Measurements from ENCODE around the gene CHIA.
"Not testable (repeated sequence)": the region's sequence is repeated elsewhere in the genome, so short reads cannot be mapped to it uniquely, and the experiment has no call there.

CHIA gene

DNA sequence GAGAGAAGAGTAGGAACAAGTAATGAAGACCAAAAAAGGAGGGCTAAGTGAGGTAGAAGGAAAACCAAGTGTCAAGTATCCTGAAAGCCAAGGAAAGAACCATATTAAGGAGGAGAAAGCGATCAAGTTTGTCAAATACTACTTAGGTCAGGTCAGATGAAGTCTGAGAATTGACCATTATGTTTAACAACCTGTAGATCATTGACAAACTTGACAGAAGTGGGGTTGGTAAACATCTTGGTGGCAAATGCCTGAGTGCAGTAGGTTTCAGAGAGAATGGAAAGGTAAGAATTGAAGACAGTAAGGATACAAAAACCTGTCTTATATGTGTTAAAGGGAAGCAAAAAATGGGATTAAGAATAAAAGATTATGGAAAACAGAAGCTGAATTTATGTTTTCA lies 3.7 kb upstream of the CHIA start:
- FAIRE-seq = no peak

GRCh38 chr1:111289371-111289770 lies 1.3 kb upstream of the CHIA start:
- no peak for FAIRE-seq

GRCh38 chr1:111290104-111290503 lies 547 bp upstream of the CHIA start:
- no peak for FAIRE-seq

- FAIRE-seq = no peak
Measured at GRCh38 chr1:111294390-111294789, 3.7 kb downstream of the CHIA start.

- FAIRE-seq = no peak
Measured at GRCh38 chr1:111302374-111302773, 11.7 kb downstream of the CHIA start.

- no peak for FAIRE-seq
Measured at GRCh38 chr1:111309690-111310089, 19.0 kb downstream of the CHIA start.

DNA sequence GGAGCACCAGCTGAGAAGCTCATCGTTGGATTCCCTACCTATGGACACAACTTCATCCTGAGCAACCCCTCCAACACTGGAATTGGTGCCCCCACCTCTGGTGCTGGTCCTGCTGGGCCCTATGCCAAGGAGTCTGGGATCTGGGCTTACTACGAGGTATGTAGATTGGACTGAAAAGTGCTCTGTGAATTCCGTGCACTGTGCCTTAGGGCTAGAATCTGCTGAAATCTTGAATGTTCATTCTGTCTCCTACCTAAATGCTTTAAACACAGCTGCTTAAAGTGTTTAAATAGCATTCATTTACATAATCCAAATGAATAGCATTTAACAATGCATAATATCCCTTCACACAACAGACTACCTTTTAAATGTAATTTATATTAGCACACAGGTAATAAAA lies 27.9 kb downstream of the CHIA start:
- FAIRE-seq = no peak

DNA sequence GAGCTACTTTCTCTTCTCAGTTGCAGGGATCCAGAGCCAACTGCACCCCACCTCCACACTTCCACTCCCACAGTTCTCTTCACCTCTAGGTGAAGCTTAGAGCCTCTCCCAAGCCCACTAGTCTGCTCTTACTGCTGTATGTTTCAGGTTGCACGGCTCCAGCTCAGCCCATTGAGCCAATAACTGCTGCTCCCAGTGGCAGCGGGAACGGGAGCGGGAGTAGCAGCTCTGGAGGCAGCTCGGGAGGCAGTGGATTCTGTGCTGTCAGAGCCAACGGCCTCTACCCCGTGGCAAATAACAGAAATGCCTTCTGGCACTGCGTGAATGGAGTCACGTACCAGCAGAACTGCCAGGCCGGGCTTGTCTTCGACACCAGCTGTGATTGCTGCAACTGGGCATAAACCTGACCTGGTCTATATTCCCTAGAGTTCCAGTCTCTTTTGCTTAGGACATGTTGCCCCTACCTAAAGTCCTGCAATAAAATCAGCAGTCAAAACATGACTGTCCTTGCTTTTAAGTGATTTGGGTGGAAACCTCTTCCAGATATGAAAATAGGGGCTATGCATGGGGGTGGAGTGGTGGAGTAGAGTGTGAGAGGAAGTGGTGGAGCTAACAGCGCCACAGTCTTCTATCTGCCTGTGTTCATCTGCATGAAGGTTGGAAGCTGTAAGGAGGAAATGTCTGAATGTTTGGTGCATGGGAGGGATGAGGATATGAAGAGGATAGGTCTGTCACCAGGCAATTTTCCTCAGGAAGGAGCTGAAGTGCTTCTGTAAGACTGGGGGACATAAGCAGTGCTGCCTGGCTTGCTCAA lies 29.6 kb downstream of the CHIA start:
- no peak for FAIRE-seq

- FAIRE-seq = no peak
Measured at GRCh38 chr1:111323231-111323630, 32.6 kb downstream of the CHIA start.

DNA sequence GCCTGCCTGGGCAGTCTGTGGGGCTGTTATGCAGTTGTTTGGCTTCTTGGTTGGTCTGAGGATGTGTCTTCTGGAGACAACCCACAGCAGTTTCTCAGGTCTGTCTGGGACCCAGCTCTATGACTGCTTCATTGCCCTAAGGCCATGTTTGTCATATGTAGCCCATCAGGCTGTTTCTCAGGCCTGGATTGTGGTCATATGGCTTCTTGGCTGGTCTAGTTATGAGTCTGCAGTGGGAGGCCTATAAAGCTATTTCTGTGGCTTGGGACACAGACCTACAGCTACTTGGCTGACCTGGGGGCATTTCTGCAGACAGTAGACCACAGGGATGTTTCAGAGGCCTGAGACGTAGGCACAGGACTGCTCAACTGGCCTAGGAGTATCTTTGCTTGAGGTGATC lies 41.5 kb downstream of the CHIA start:
- FAIRE-seq = no peak

- no peak for FAIRE-seq
Measured at GRCh38 chr1:111334169-111334568, 43.5 kb downstream of the CHIA start.

DNA sequence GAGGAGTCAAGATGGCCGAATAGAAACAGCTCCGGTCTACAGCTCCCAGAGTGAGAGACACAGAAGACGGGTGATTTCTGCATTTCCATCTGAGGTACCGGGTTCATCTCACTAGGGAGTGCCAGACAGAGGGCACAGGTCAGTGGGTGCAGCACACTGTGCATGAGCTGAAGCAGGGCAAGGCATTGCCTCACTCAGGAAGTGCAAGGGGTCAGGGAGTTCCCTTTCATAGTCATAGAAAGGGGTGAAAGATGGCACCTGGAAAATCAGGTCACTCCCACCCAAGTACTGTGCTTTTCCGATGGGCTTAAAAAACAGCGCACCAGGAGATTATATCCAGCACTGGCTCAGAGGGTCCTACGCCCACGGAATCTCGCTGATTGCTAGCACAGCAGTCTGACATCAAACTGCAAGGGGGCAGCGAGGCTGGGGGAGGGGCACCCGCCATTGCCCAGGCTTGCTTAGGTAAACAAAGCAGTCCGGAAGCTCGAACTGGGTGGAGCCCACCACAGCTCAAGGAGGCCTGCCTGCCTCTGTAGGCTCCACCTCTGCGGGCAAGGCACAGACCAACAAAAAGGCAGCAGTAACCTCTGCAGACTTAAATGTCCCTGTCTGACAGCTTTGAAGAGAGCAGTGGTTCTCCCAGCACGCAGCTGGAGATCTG lies 44.7 kb downstream of the CHIA start:
- FAIRE-seq = not testable (repeated sequence)

DNA sequence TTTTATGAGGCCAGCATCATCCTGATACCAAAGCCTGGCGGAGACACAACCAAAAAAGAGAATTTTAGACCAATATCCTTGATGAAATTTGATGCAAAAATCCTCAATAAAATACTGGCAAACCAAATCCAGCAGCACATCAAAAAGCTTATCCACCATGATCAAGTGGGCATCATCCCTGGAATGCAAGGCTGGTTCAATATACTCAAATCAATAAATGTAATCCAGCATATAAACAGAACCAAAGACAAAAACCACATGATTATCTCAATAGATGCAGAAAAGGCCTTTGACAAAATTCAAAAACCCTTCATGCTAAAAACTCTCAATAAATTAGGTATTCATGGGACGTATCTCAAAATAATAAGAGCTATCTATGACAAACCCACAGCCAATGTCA lies 48.2 kb downstream of the CHIA start:
- FAIRE-seq = not testable (repeated sequence)

DNA sequence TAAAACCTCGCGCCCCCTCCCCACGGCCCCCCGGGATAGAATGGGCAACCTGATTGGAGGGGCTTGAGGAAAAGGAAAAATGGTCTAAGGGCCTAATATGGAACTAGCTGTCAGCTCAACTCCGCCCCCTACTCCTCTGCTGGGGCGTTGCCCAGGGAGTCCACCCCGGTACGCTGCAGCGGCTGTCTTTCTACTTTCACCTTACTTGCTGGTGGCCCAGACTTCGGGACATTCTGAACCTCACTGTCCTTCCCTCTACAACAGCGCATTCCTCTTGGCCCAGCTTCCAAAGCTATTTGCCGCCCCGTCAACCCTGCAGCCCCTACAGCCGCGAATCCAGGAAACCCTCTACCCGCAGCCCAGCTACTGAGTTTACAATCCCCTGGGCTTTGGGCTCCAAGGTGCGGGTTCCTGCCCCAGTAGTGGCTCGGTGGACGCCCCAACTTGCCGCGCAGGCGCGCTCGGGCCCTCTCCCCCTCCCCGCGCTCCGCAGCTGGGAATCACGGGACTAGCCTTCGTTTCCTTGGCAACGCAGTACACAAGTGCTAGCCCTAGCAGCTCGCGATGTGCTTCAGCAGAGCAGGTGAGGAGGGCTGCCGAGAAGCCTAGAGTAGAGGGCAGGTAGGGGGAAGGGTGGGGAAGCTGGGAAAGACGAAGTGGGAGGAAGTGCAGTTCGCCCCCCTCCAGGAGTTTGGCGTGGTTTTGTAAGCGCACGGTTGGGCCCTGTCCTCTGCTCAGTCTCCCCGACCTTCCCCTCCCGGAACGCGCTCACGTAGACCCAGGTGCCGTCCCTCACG lies 55.6 kb downstream of the CHIA start:
- FAIRE-seq = no peak

DNA sequence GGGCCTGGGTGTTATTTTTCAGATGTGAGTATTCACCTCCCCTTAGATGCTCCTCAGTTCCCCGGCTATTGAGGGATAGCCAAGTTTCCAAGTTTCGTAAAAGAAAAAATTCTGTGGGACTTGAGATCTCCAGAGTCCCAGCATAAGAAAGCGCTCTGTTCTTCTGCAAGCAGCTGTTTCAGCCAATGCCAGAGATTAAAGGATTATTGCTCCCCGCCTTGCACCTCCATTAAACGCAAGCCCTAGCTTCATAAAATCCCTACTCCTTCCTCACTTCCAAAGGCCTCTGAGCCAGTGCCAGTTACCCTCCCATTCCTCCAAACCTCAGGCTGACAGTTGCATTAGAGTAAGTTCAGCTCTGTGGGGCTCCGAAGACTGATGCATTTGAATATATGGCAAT lies 56.4 kb downstream of the CHIA start:
- no peak for FAIRE-seq

GRCh38 chr1:111351700-111352099 lies 61.0 kb downstream of the CHIA start:
- FAIRE-seq = no peak

- FAIRE-seq = no peak
Measured at GRCh38 chr1:111354584-111354983, 63.9 kb downstream of the CHIA start.

- FAIRE-seq = no peak
Measured at GRCh38 chr1:111358964-111359363, 68.3 kb downstream of the CHIA start.

- FAIRE-seq = no peak
Measured at GRCh38 chr1:111359376-111359775, 68.7 kb downstream of the CHIA start.

DNA sequence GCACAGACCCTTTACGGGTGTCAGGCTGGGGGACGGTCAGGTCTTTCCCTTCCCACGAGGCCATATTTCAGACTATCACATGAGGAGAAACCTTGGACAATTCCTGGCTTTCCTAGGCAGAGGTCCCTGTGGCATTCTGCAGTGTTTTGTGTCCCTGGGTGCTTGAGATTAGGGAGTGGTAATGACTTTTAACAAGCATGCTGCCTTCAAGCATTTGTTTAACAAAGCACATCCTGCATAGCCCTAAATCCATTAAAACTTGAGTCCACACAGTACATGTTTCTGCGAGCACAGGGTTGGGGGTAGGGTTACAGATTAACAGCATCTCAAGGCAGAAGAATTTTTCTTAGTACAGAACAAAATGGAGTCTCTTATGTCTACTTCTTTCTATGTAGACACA lies 69.6 kb downstream of the CHIA start:
- FAIRE-seq = not testable (repeated sequence)

DNA sequence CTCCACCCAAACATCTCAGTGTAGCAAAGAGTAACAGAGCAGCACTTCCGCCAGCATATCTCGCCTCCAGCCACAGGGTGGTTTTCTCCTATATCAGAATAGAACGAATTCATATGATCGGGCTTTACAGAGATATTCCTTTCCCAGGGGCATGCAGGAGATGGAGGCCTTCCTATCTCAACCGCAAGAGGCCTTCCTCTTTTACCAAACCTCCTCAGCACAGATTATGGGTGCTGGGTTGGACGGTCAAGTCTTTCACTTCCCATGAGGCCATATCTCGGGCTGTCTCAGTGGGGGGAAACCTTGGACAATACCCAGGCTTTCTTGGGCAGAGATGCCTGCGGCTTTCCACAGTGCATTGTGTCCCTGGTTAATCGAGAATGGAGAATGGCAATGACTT lies 71.1 kb downstream of the CHIA start:
- no peak for FAIRE-seq

- no peak for FAIRE-seq
Measured at GRCh38 chr1:111364690-111365089, 74.0 kb downstream of the CHIA start.

DNA sequence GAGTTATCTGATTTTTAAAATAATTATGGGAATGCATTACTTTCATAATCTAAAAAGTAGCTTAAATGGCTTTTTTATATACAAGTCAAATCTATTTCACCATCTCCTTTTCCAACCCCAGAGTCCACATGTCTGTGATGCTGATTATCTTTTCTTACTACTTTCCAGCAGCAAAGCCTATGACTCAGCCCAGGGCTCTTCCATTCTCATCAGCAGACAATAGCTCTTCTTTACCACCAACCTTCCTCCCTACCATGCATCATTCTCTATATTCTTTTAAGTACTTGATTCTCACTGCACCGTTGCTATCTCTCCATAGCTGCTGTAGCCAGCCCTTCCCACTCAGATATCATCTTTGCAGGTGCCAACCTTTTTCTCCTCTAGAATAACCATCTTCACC lies 75.6 kb downstream of the CHIA start:
- no peak for FAIRE-seq

DNA sequence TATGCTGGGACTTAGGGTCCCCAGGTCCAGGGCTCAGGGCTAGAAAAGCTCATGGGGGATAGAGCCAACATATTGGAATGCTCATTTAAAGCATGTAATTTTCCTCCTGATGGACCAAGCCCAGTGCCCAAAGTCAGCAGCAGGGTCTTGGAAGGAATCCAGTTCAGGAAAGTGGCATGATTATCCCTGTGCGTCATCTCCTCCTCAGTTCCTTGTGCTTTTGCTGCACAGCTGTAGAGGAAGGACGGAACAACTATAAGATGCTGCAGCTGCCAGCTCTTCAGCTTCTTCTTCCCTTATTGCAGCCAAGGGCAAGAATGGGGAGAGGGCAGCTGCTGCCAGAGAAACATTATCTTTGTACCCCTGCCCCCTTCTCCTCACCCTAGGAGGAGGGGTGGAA lies 78.5 kb downstream of the CHIA start:
- no peak for FAIRE-seq

Data from islet of Langerhans (tissue), 1 donor.